ENCODE data around the gene PLXNA2. TPM values are rescaled to one million over a fixed set of nuclear protein-coding genes. Genes with fewer than 3 reads are reported as not detected.

PLXNA2 gene
- total RNA-seq, 1 donor from 2014 or later, result 0.07 TPM

DNA sequence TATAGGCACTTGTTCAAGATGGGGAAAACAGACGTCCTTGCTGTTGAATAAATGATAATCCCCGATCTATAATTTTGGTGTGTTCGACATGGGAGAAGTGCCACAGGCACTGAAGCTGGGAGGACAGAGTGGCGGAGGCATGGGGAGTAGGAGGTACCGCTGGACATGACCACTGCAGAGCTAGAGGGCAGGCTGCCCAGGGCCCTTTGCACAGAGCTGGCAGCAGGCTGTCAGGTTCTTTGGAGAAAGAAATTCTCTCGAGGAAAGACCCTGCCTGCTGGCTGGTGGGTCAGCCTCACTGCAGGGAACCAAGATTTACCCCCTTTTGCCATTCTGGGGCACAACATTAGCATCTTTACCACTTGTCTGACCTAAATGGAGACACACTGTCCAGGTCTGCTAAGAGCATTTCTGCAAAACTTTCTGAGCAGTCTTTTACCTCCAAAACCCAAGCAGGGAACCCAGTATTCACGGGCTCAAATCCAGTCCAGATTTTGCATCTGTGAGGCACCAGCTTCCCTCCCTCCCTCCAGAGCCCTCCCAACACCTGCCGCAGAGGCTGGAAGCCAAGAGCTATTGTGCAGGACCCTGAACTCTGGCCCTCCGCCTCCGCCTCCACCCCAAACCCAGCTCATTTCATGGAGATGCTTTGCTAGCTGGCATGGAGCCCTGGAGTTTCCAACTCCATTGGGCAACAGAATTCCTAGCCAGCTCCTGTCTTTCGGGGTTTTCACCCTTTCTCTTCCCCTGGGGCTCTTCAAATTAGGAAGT lies 142.3 kb downstream of the PLXNA2 start:
- intact Hi-C loops (cut with micrococcal nuclease), result no loop called here
- Mint-ChIP-seq H3K27me3 (ENCODE audit: low read depth) (no peaks in the 10 kb centered on the region), H3K9me3 (no peaks in the 10 kb centered on the region), H3K36me3 (ENCODE audit: low read depth) (no peaks in the 10 kb centered on the region), H3K27ac (no peak overlapping the region), H3K4me1 (ENCODE audit: low read depth) (no peaks in the 10 kb centered on the region), H3K4me3 (ENCODE audit: low read depth) (no peak overlapping the region)
- DNase-seq (ENCODE audit: low spot score), result no peak

DNA sequence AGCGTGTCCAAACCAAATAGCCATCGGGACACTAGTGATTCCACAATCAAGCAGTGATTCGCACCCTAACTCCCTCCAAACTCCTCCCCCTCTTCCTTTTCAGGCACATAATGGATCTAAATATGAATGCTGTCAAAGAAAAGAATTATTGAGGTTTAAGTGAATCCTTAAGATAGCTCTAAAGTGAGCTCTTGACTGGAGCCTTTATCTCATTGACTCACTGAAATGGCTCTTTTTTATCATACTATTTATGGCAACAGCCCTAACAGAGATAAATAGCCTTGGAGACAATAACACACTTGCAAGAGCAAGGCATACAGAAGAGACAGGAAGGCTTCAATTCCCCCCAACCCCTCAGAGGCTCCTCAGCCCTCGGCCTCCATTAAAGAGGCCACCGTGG lies 143.3 kb downstream of the PLXNA2 start:
- no peak overlapping the region for H3K4me3 Mint-ChIP-seq (ENCODE audit: low read depth)
- H3K36me3 Mint-ChIP-seq (ENCODE audit: low read depth), result no peaks in the 10 kb centered on the region
- no peak for DNase-seq (ENCODE audit: low spot score)

DNA sequence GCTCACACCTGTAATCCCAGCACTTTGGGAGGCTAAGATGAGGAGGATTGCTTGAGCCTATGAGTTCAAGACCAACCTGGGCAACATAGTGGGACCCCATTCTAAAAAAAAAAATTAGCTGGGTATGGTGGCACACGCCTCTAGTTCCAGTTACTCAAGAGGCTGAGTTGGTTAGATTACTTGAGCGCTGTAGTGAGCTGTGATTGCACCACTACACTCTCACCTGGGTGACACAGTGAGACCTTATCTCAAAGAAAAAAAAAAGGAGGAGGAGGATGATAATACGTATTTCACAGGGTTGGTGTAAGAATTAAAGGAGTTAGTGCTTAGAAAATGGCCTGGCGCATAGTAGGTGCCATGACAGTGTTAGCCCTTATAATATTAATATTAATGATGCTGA lies 144.1 kb downstream of the PLXNA2 start:
- Mint-ChIP-seq H3K27ac (no peak overlapping the region), H3K27me3 (ENCODE audit: low read depth) (no peaks in the 10 kb centered on the region), H3K4me3 (ENCODE audit: low read depth) (no peak overlapping the region), H3K9me3 (no peaks in the 10 kb centered on the region), H3K4me1 (ENCODE audit: low read depth) (no peaks in the 10 kb centered on the region), H3K36me3 (ENCODE audit: low read depth) (no peaks in the 10 kb centered on the region)
- DNase-seq (ENCODE audit: low spot score), result no peak
- intact Hi-C loops (cut with micrococcal nuclease), result no loop called here

More for the DNA sequence above, 143.3 kb downstream of the PLXNA2 start:
- no peak overlapping the region for H3K27ac Mint-ChIP-seq
- intact Hi-C loops (cut with micrococcal nuclease), result no loop called here
- no peaks in the 10 kb centered on the region for H3K4me1 Mint-ChIP-seq (ENCODE audit: low read depth)
- H3K9me3 Mint-ChIP-seq, result no peaks in the 10 kb centered on the region
- no peaks in the 10 kb centered on the region for H3K27me3 Mint-ChIP-seq (ENCODE audit: low read depth)

DNA sequence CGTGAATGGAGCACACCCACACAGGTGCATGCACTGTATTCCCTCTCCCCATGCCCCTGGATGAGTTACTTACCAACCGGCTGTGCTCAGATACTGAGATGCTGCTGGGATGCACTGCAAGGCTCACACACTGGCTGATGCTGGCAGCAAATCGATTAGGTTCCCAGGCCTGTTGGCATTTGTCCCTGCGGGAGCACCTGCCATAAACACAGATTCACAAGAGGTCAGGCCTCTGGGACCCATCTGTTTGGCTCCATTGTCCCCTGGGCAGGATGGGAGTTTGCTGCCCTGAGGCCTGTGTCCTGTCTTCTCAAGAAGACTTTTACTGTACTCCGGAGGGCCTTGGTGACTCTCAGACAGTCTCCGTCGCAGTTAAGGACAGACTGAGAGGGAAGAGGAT lies 145.4 kb downstream of the PLXNA2 start:
- Mint-ChIP-seq H3K4me3 (ENCODE audit: low read depth) (no peak overlapping the region), H3K9me3 (no peaks in the 10 kb centered on the region), H3K4me1 (ENCODE audit: low read depth) (no peaks in the 10 kb centered on the region), H3K27me3 (ENCODE audit: low read depth) (no peaks in the 10 kb centered on the region), H3K36me3 (ENCODE audit: low read depth) (no peaks in the 10 kb centered on the region), H3K27ac (no peak overlapping the region)
- DNase-seq (ENCODE audit: low spot score), result no peak
- intact Hi-C loops (cut with micrococcal nuclease), result no loop called here

DNA sequence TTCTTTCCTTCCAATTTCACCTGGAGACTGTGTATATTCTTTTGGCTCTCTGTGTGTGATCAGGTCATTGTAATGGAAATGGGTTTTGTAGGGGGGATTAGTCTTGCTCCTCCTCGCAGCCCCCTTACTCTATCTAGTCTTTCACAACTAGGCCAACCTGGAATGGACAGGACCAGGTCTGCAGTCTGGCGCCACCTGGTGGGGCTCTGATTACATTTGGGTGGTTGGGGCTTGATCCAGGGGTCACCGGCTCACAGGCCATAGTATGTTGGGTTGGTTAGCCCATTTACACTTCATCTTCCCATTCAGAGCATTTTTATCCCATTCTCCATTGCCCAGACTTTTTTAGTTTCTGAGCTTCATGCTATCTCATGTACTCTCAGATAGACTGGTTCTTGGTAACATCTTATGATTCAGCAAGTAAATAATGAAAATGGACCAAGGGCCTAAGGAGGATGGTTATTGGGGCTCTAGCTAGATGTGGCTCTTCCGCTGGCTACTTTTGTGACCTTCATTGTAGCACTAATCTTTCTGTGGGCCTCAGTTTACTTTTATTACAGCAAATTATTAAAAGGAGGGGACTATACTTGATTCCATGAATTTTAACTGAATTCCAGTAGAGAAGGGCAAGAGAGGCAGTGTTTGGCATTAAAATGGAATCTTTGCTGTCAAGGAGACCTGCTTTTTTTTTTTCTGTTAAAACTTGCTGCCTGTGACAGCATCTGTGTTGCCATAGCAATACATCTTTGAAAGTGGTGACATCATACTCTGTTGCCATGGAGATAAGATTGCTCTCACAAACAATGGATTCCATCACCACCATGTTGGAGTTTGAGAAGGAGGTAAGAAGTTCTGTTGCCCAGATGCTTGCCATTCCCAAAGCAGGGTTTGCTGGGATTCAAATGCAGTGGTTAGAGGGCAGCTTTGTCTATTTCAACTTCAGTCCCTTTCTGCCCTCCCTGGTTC lies 150.1 kb downstream of the PLXNA2 start:
- H3K27me3 Mint-ChIP-seq (ENCODE audit: low read depth), result no peaks in the 10 kb centered on the region

DNA sequence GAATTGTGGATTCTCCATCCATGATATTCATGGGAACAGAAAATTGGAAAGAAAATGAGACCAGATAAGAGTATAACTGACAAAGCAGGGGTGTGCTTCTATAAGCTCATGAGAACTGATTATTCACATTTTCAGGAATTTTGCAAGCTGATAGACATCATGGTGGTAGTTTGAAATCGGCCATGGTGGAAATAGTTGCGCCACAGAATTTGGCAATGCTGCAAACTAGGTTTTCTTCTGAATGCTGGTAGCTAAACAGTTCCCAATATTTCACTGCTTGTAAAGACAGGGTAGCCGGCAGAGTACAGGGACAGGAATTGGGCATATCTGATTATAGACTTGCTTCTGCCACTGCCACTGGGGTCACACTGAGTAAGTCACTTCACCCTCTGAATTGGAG lies 151.1 kb downstream of the PLXNA2 start:
- Mint-ChIP-seq H3K27me3 (ENCODE audit: low read depth) (no peaks in the 10 kb centered on the region), H3K4me3 (ENCODE audit: low read depth) (no peak overlapping the region), H3K36me3 (ENCODE audit: low read depth) (no peaks in the 10 kb centered on the region), H3K27ac (no peak overlapping the region), H3K4me1 (ENCODE audit: low read depth) (no peaks in the 10 kb centered on the region), H3K9me3 (no peaks in the 10 kb centered on the region)
- intact Hi-C loops (cut with micrococcal nuclease), result loop anchor here (1.0 kb wide), 1 partner anchor 72 kb away; no protein-coding TSS in a partner anchor
- DNase-seq (ENCODE audit: low spot score), result no peak

More for the DNA sequence above, 150.1 kb downstream of the PLXNA2 start:
- DNase-seq (ENCODE audit: low spot score), result peak; percentile 41
- Mint-ChIP-seq H3K4me1 (ENCODE audit: low read depth) (no peaks in the 10 kb centered on the region), H3K9me3 (no peaks in the 10 kb centered on the region), H3K4me3 (ENCODE audit: low read depth) (no peak overlapping the region), H3K27ac (no peak overlapping the region), H3K36me3 (ENCODE audit: low read depth) (no peaks in the 10 kb centered on the region)
- intact Hi-C loops (cut with micrococcal nuclease), result loop anchor here (1.0 kb wide), 1 partner anchor 73 kb away; no protein-coding TSS in a partner anchor

DNA sequence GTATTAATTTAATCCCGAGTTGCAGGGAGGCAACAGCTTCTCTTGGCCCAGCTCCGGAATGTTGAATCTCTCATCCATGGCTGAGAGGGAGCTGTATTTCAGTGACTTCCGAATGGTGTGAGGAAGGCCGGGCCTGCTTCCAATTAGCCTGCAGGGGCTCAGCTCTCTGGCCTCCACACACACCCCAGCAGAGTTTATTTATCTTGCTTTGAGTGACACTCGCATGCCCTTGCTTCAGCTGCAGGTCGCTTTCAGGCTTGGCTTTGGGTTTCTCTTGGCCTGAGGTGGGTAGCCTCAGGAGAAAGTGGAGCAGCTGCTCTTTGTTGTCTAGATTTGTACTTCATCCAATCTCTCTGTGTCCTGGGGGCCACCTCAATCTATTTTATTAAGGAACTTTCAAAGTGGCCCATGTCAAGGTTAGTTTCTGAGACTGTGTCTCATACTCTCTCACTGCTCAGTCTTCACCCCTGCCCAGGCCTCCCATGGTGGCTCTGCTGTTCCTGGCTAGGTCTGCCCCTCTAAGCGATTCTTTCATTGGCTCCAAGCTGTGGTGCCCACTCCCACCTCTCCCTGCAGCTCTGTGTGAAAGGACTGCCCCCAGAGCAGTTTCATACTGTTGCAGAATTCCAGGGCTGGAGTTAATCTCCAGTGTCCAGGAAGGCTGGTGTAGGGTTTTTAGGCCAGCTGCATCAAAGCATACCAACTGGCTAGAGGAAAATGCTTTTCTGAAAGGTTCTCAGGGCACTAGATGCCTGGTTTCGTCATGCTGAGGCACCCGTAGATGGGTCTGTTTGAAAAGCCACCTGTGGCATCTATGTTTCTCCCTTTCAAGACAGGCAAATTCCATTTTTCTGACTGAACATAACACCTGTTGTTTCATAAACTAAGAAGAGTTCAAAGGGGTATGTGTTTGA lies 153.5 kb downstream of the PLXNA2 start:
- Mint-ChIP-seq H3K27me3 (ENCODE audit: low read depth) (no peaks in the 10 kb centered on the region), H3K4me1 (ENCODE audit: low read depth) (peaks cover 14% of the 10 kb centered on the region), H3K9me3 (no peaks in the 10 kb centered on the region), H3K36me3 (ENCODE audit: low read depth) (no peaks in the 10 kb centered on the region), H3K4me3 (ENCODE audit: low read depth) (no peak overlapping the region), H3K27ac (no peak overlapping the region)
- DNase-seq (ENCODE audit: low spot score), result no peak
- intact Hi-C loops (cut with micrococcal nuclease), result no loop called here

DNA sequence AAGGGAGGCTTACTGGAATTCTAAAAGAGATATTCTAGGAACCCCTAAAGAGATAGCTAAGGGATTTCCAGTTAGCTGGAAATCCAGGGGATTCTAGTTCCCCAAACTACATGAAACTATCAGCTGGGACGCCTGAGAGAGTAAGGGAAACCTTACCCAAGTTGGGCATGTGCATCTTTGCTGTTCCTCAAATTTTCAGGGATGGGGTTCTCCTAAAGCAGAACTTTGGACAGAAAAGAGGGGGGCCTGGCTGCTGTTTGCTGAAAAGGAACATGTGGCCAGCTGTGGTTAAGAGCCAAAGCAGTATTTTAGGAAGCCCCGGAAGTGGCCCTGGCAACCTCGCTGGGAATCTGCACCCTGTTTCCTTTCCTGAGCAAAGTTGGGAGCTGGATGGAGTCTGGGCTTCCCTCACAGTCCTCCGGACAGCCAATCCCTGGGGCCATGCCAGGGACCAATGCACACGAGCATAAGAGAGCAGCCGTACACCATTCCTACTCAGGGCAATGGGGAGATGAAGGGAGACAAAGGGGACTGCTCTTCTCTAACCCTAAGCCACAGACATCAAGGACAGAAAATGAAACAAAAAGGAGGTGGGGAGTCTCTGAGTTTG lies 154.3 kb downstream of the PLXNA2 start:
- H3K4me3 Mint-ChIP-seq (ENCODE audit: low read depth), result no peak overlapping the region
- no peaks in the 10 kb centered on the region for H3K9me3 Mint-ChIP-seq
- H3K27me3 Mint-ChIP-seq (ENCODE audit: low read depth), result no peaks in the 10 kb centered on the region
- no peak for DNase-seq (ENCODE audit: low spot score)
- intact Hi-C loops (cut with micrococcal nuclease), result no loop called here
- H3K4me1 Mint-ChIP-seq (ENCODE audit: low read depth), result peaks cover 15% of the 10 kb centered on the region
- no peak overlapping the region for H3K27ac Mint-ChIP-seq
- H3K36me3 Mint-ChIP-seq (ENCODE audit: low read depth), result no peaks in the 10 kb centered on the region

DNA sequence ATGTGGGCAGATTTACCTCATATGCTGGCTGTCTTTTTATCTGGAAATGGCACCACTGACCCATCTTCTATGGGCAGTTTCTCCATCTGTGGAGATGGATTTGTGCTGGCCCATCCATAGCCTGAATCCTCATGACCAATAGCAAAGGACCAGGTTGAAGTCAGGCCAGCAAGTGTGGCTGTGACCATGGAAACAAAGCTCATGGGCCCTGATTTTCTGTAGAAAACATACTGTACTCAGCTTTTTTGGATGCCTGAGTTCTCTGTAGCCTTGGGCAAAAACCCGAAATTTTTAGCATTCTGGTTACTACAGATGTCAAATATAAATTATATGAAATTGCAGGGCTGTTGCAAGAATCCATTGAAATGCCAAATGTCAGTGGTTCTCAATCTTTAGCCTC lies 155.0 kb downstream of the PLXNA2 start:
- intact Hi-C loops (cut with micrococcal nuclease), result no loop called here
- H3K4me3 Mint-ChIP-seq (ENCODE audit: low read depth), result no peak overlapping the region
- peaks cover 15% of the 10 kb centered on the region for H3K4me1 Mint-ChIP-seq (ENCODE audit: low read depth)
- H3K36me3 Mint-ChIP-seq (ENCODE audit: low read depth), result no peaks in the 10 kb centered on the region
- no peaks in the 10 kb centered on the region for H3K27me3 Mint-ChIP-seq (ENCODE audit: low read depth)
- H3K9me3 Mint-ChIP-seq, result no peaks in the 10 kb centered on the region
- H3K27ac Mint-ChIP-seq, result no peak overlapping the region
- DNase-seq (ENCODE audit: low spot score), result no peak

DNA sequence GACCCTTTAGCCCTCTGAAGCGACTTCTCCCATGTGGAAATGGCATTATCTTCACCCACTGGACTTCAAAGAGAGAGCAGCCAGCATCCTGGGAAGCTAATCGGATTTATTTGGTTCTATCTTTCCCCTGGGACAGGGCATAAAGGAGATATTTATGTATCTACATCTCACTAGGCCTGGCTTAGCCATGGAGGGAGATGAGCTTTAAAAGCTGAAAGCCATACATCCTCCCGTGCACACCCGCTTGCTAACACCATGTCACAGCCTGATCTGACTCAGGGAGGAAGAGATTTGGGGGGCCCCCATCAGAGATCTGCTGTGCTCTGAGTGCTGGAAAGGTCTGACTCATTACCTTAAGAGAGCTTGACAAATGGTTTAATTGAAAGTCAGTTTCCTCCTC lies 155.9 kb downstream of the PLXNA2 start:
- Mint-ChIP-seq H3K27me3 (ENCODE audit: low read depth) (no peaks in the 10 kb centered on the region), H3K27ac (no peak overlapping the region), H3K9me3 (no peaks in the 10 kb centered on the region), H3K4me3 (ENCODE audit: low read depth) (no peak overlapping the region), H3K36me3 (ENCODE audit: low read depth) (no peaks in the 10 kb centered on the region), H3K4me1 (ENCODE audit: low read depth) (peaks cover 15% of the 10 kb centered on the region)
- intact Hi-C loops (cut with micrococcal nuclease), result no loop called here
- no peak for DNase-seq (ENCODE audit: low spot score)

DNA sequence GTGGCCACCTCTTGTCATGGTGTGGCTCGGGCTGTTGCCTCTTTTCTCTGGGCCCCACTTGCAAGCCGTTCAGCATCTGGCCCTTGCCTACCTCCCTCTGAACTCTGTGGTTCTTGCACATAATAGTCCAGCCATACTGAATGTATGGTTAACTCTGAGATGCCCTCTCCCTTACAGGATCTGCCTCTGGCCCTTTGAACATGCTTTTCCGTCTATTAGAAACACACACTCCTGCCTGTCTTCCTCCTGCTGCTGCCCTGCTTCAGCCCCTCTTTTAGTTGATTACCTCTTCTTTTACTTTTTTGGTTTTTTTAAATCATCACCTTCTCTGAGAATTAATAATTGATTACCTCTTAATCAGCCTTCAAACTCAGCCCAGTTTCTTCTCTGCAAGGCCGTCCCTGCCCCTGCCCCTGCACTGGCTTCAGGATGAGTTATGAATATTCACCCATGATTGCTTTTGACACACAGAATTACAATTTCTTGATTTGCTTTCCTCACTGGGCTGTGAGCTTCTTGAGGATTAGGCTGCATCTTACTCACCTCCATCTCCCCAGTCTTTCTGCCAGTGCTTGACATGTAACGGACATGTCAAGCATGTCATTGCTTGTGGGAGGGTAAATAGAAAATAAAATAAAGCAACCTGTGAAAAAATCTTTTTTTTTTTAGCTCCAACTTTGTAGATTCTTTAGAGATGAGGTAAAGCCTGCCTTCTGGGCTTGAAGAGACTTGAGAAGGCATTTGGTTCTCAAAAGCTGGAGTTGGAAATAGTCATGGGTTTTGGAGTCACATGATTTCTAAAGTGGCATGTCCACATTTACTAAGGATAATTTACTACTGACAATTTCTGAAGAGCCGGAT lies 158.3 kb downstream of the PLXNA2 start:
- Mint-ChIP-seq H3K9me3 (no peaks in the 10 kb centered on the region), H3K4me3 (ENCODE audit: low read depth) (peak overlapping the region; percentile 49), H3K4me1 (ENCODE audit: low read depth) (peaks cover 15% of the 10 kb centered on the region), H3K36me3 (ENCODE audit: low read depth) (no peaks in the 10 kb centered on the region), H3K27me3 (ENCODE audit: low read depth) (no peaks in the 10 kb centered on the region), H3K27ac (peak overlapping the region; percentile 59)
- intact Hi-C loops (cut with micrococcal nuclease), result no loop called here
- DNase-seq (ENCODE audit: low spot score), result no peak
